Gastroesophageal sphincter (tissue), 3 donors: ENCODE data around the gene TAOK3.

Source experiments
- CTCF ChIP-seq, 4 experiments: fragments of 200-600 bp in 2 of 4; fragments of 450-650 bp in 2 of 4; sonication (generic) in 1 of 4; IDR thresholded peaks; one replicate each; pipeline ENCODE4 v1.5.1; 2017 to 2019; ENCODE audit warnings: antibody characterized with exemption in 4 of 4, mild to moderate bottlenecking in 2 of 4, moderate library complexity in 2 of 4
- EP300 ChIP-seq: sonication (generic); formaldehyde crosslinking; IDR thresholded peaks from one replicate; pipeline ENCODE4 v1.6.1; 2017; ENCODE audit warnings: antibody characterized with exemption, mild to moderate bottlenecking
- POLR2A ChIP-seq, 2 donors: fragments of 450-650 bp; IDR thresholded peaks; one replicate each; pipeline ENCODE4 v1.6.1; 2017; ENCODE audit warnings: antibody characterized with exemption in 2 of 2, mild to moderate bottlenecking in 2 of 2, moderate library complexity in 1 of 2

- TF ChIP-seq CTCF (IDR thresholded peaks at IDR 0.05): no peak
- no peak for TF ChIP-seq POLR2A (IDR thresholded peaks at IDR 0.05)
- TF ChIP-seq EP300: no peak
Measured at GRCh38 chr12:118377021-118377883, 4.5 kb upstream of the TAOK3 start.
